ENCODE data around the gene NMUR2. TPM values are rescaled to one million over a fixed set of nuclear protein-coding genes. Genes with fewer than 3 reads are reported as not detected.

NMUR2 gene
- total and polyA plus RNA-seq, 12 donors = 0.03 TPM; not detected in 11

DNA sequence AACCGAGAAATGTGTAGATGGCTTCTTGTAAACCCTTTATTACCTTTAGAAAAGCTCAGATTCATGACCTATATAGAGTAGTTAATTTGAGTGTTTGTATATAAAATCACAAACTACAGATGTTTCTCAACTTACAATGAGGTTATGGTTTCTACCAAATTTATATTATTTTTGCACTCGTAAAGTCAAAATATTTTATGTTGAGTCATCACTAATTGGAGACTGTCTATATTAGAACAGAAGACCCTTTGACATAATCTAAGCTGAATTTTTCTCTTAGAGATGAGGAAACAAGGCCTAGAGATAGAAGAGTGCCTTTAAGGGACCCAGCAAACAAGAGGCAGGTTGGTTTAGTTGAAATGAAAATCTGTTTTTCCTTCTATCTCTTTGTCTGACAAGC lies 20.0 kb upstream of the NMUR2 start:
- Histone ChIP-seq H3K4me3 (no peak overlapping the region), H3K36me3 (replicated peaks in 1 of 2) (no peaks in the 10 kb centered on the region), H3K9me3 (replicated peaks in 1 of 3) (no peaks in the 10 kb centered on the region), H3K4me1 (replicated peaks in 1 of 2) (no peaks in the 10 kb centered on the region), H3K27me3 (no peaks in the 10 kb centered on the region), H3K27ac (no peak overlapping the region)
- intact Hi-C loops (cut with DNase I) = no loop called here
- no peak for DNase-seq
- 75 to 90% (median 81%) methylated on average over 2 of the region's 2 CpGs for WGBS, 4 donors
- TF ChIP-seq, protein P1, sequence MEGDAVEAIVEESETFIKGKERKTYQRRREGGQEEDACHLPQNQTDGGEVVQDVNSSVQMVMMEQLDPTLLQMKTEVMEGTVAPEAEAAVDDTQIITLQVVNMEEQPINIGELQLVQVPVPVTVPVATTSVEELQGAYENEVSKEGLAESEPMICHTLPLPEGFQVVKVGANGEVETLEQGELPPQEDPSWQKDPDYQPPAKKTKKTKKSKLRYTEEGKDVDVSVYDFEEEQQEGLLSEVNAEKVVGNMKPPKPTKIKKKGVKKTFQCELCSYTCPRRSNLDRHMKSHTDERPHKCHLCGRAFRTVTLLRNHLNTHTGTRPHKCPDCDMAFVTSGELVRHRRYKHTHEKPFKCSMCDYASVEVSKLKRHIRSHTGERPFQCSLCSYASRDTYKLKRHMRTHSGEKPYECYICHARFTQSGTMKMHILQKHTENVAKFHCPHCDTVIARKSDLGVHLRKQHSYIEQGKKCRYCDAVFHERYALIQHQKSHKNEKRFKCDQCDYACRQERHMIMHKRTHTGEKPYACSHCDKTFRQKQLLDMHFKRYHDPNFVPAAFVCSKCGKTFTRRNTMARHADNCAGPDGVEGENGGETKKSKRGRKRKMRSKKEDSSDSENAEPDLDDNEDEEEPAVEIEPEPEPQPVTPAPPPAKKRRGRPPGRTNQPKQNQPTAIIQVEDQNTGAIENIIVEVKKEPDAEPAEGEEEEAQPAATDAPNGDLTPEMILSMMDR (IDR thresholded peaks at IDR 0.05) = no peak
- no peak for TF ChIP-seq POLR2A (IDR thresholded peaks at IDR 0.05)

GRCh38 chr5:152424501-152424900 lies 19.4 kb upstream of the NMUR2 start:
- Histone ChIP-seq H3K27me3 (no peaks in the 10 kb centered on the region), H3K27ac (no peak overlapping the region), H3K36me3 (replicated peaks in 1 of 2) (no peaks in the 10 kb centered on the region), H3K9me3 (replicated peaks in 1 of 3) (no peaks in the 10 kb centered on the region), H3K4me1 (replicated peaks in 1 of 2) (no peaks in the 10 kb centered on the region), H3K4me3 (no peak overlapping the region)
- WGBS, 4 donors = 69 to 91% (median 76%) methylated on average over 2 of the region's 2 CpGs
- intact Hi-C loops (cut with DNase I) = no loop called here
- DNase-seq = no peak
- no peak for TF ChIP-seq POLR2A (IDR thresholded peaks at IDR 0.05)
- TF ChIP-seq, protein P1 (IDR thresholded peaks at IDR 0.05) = no peak

DNA sequence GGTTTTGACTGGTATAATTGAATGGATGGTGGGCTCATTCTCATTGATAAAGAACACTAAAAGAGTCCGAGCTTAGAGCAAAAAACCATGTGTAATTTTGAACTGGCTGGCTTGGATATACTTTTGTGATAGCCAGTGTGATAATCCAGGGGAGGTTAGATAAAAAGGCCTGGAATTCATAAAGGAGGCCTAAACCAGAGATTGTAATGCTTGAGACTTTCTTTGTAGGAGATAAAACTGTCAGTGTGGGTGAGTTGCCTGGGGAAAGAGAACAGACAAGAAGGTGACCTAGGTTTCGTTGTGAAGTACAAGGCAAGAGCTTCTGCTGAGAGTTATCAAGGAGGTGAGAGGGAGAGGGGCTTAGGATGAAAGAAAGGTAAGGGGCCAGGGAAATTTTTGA lies 17.0 kb upstream of the NMUR2 start:
- DNase-seq = no peak
- Histone ChIP-seq H3K4me3 (no peak overlapping the region), H3K27me3 (no peaks in the 10 kb centered on the region), H3K36me3 (replicated peaks in 1 of 2) (no peaks in the 10 kb centered on the region), H3K27ac (no peak overlapping the region), H3K9me3 (replicated peaks in 1 of 3) (no peaks in the 10 kb centered on the region), H3K4me1 (replicated peaks in 1 of 2) (no peaks in the 10 kb centered on the region)
- intact Hi-C loops (cut with DNase I) = no loop called here
- TF ChIP-seq, protein P1 (IDR thresholded peaks at IDR 0.05) = no peak
- WGBS, 4 donors = 72 to 87% (median 76%) methylated on average over 2 of the region's 2 CpGs

- Histone ChIP-seq H3K4me3 (no peak overlapping the region), H3K27ac (no peak overlapping the region), H3K27me3 (no peaks in the 10 kb centered on the region), H3K9me3 (replicated peaks in 1 of 3) (no peaks in the 10 kb centered on the region), H3K36me3 (replicated peaks in 1 of 2) (no peaks in the 10 kb centered on the region), H3K4me1 (replicated peaks in 1 of 2) (no peaks in the 10 kb centered on the region)
- intact Hi-C loops (cut with DNase I) = no loop called here
- TF ChIP-seq POLR2A (IDR thresholded peaks at IDR 0.05) = no peak
- TF ChIP-seq, protein P1 (IDR thresholded peaks at IDR 0.05) = no peak
- WGBS, 4 donors = 70 to 91% (median 84%) methylated on average over 1 of the region's 1 CpG
- no peak for DNase-seq
Observed at GRCh38 chr5:152412129-152412528, 7.0 kb upstream of the NMUR2 start.

All from adrenal gland (tissue), 12 donors.